Measurements from ENCODE around the gene DNPH1.

GRCh38 chr6:43211955-43212354 is 17.3 kb downstream of the DNPH1 start:
- TF ChIP-seq CTCF (IDR thresholded peaks at IDR 0.05) (no peak), EP300 (IDR thresholded peaks at IDR 0.05) (no peak)
